Measurements from ENCODE around the gene VPS35L.
A peak's percentile ranks its signal among the peaks of the same experiment; 100 is the strongest.

- TF ChIP-seq CTCF (IDR thresholded peaks at IDR 0.05; ENCODE audit: insufficient read depth, low read depth, low read length) = peak; percentile 96
- no peak for TF ChIP-seq EZH2 (IDR thresholded peaks at IDR 0.05; ENCODE audit: insufficient read depth, low read length)
These were observed 28.3 kb downstream of the VPS35L start for GRCh38 chr16:19583665-19584300.

Data from astrocyte (in vitro differentiated cells and primary cell).